Suprapubic skin (tissue), 4 donors: ENCODE measurements around the gene NANOGP8. TPM values are rescaled to one million over a fixed set of nuclear protein-coding genes. Genes with fewer than 3 reads are reported as not detected.

Experiments
- DNase-seq, 2 donors: peaks; one replicate each; pipeline ENCODE4 v3.0.0-alpha.2; 2019; ENCODE audit warnings: low spot score in 2 of 2
- H3K27ac ChIP-seq: fragments of 200-600 bp; sonication (generic); one replicate; pipeline ENCODE4 v1.5.1; 2019
- H3K27me3 ChIP-seq: fragments of 200-600 bp; sonication (generic); one replicate; pipeline ENCODE4 v1.5.1; 2019
- H3K36me3 ChIP-seq: fragments of 200-600 bp; sonication (generic); one replicate; pipeline ENCODE4 v1.5.1; 2019
- H3K4me1 ChIP-seq: fragments of 200-600 bp; sonication (generic); one replicate; pipeline ENCODE4 v1.5.1; 2019
- H3K4me3 ChIP-seq: fragments of 200-600 bp; sonication (generic); one replicate; pipeline ENCODE4 v1.5.1; 2019; ENCODE audit warnings: mild to moderate bottlenecking
- H3K9me3 ChIP-seq: fragments of 200-600 bp; sonication (generic); one replicate; pipeline ENCODE4 v1.5.1; 2019
- EP300 ChIP-seq: sonication (generic); formaldehyde crosslinking; IDR thresholded peaks from one replicate; pipeline ENCODE4 v1.6.1; 2017; ENCODE audit warnings: antibody characterized with exemption
- POLR2A ChIP-seq, 2 donors: fragments of 450-650 bp; IDR thresholded peaks; one replicate each; pipeline ENCODE4 v1.6.1; 2017; ENCODE audit warnings: antibody characterized with exemption in 2 of 2, mild to moderate bottlenecking in 2 of 2, moderate library complexity in 2 of 2
- POLR2AphosphoS5 ChIP-seq, 3 donors: sonication (generic); formaldehyde crosslinking; IDR thresholded peaks; one replicate each; pipeline ENCODE4 v1.6.1; 2017; ENCODE audit warnings: antibody characterized with exemption in 3 of 3
- WGBS: methylation state at CpG from one replicate; pipeline ENCODE4 v1.1.5; 2018; 5-methylcytosine and 5-hydroxymethylcytosine counted together
- total RNA-seq, 4 donors: library from RNA; depleted of rRNA; stranded (reverse); fragments of >200 nt; gene quantifications; one replicate each; pipeline ENCODE4 v1.1.0, GENCODE V29; 2016
- TF ChIP-seq, protein P1 (sequence below), 2 donors: fragments of 200-600 bp in 1 of 2; fragments of 450-650 bp in 1 of 2; sonication (generic) in 1 of 2; IDR thresholded peaks; one replicate each; pipeline ENCODE4 v1.5.1; 2016 to 2019; ENCODE audit warnings: antibody characterized with exemption in 2 of 2, mild to moderate bottlenecking in 1 of 2, moderate library complexity in 1 of 2

The NANOGP8 gene
- total RNA-seq, 4 donors from 2014 or later: 0.79 to 5.9 (median 2.1) TPM; not detected in 1

DNA sequence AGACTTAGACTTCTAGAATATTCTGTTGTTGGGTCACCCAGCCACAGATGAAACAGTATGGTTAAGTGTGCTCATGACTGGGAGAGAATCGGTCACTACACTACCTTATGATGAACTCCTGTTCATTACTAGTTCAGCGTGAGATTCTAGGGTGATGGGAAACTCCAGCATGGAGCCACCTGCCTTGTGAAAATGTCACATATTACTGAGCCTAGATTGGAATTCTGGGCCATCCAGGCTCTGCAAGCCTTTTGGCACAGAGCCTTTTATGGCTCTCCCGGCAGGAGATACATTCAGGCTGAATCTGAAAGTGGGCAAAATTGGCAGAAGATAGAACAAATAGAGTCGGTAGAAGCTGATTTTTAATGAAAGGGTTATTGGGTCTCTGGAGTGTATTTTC lies 19.0 kb downstream of the NANOGP8 start:
- 80% methylated on average over 4 of the region's 4 CpGs for WGBS
- no peaks in the 10 kb centered on the region for H3K27me3 ChIP-seq
- H3K9me3 ChIP-seq: no peaks in the 10 kb centered on the region
- H3K4me3 ChIP-seq: no peak overlapping the region
- DNase-seq: no peak
- H3K4me1 ChIP-seq: peaks cover 5% of the 10 kb centered on the region
- H3K36me3 ChIP-seq: no peaks in the 10 kb centered on the region
- TF ChIP-seq POLR2AphosphoS5 (IDR thresholded peaks at IDR 0.05): no peak
- no peak overlapping the region for H3K27ac ChIP-seq

DNA sequence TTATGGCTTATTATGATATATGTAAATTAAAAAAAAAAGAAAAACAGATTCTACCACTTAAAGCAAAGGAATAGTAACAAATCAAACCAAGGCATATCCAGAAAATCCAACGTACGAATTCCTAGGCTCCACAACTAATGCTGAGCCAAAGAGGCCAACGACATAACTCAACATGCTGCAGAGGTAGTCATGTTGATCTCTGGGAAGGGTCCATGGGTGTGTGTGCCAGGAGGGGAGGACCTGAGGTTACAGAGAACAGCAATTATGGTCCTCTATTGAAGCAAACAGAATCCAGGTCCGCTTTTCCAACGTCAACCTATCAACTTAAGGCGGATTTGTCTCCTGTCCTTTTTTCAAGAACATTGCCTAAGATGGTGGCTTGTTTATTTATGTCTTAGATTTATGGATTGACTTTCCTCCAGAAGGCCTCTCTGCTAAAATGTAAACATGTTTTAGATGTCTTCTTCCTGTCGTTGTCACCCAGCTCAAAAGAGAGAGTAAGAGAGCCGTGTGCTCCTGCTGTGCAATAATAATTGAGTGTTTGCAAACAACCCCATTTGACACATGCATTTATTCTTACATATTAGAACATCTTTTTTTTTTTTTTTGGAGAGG lies 20.4 kb downstream of the NANOGP8 start:
- Histone ChIP-seq H3K27ac (no peak overlapping the region), H3K27me3 (no peaks in the 10 kb centered on the region), H3K4me1 (peaks cover 8% of the 10 kb centered on the region), H3K4me3 (no peak overlapping the region), H3K9me3 (no peaks in the 10 kb centered on the region), H3K36me3 (no peaks in the 10 kb centered on the region)
- TF ChIP-seq POLR2AphosphoS5 (IDR thresholded peaks at IDR 0.05) (no peak), EP300 (no peak), POLR2A (IDR thresholded peaks at IDR 0.05) (no peak)
- TF ChIP-seq, protein P1, sequence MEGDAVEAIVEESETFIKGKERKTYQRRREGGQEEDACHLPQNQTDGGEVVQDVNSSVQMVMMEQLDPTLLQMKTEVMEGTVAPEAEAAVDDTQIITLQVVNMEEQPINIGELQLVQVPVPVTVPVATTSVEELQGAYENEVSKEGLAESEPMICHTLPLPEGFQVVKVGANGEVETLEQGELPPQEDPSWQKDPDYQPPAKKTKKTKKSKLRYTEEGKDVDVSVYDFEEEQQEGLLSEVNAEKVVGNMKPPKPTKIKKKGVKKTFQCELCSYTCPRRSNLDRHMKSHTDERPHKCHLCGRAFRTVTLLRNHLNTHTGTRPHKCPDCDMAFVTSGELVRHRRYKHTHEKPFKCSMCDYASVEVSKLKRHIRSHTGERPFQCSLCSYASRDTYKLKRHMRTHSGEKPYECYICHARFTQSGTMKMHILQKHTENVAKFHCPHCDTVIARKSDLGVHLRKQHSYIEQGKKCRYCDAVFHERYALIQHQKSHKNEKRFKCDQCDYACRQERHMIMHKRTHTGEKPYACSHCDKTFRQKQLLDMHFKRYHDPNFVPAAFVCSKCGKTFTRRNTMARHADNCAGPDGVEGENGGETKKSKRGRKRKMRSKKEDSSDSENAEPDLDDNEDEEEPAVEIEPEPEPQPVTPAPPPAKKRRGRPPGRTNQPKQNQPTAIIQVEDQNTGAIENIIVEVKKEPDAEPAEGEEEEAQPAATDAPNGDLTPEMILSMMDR (IDR thresholded peaks at IDR 0.05): no peak
- no peak for DNase-seq
- 81% methylated on average over 8 of the region's 8 CpGs for WGBS

DNA sequence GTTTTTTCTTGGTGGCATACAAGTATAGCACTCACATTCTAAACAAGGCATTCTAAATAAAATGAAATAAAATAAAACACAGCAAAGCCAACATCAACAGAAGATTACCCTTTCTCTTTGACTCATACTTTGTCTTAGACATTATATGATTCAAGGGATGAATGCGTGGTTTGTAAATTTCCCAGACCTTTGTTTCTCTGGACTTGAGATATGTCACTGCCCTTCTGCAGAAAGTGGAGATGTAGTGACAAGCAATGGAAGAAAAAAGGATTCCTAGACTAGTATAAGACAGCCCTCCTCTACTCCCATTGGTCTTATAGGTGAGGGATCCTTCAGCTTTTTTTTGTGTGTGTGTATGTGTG lies 22.4 kb downstream of the NANOGP8 start:
- no peak for DNase-seq
- TF ChIP-seq, protein P1 (IDR thresholded peaks at IDR 0.05): no peak
- TF ChIP-seq POLR2A (IDR thresholded peaks at IDR 0.05): no peak
- TF ChIP-seq EP300: no peak
- TF ChIP-seq POLR2AphosphoS5 (IDR thresholded peaks at IDR 0.05): no peak
- Histone ChIP-seq H3K36me3 (no peaks in the 10 kb centered on the region), H3K4me1 (peaks cover 8% of the 10 kb centered on the region), H3K9me3 (no peaks in the 10 kb centered on the region), H3K27me3 (no peaks in the 10 kb centered on the region), H3K27ac (no peak overlapping the region), H3K4me3 (no peak overlapping the region)
- WGBS: 94% methylated on average over 1 of the region's 1 CpG

DNA sequence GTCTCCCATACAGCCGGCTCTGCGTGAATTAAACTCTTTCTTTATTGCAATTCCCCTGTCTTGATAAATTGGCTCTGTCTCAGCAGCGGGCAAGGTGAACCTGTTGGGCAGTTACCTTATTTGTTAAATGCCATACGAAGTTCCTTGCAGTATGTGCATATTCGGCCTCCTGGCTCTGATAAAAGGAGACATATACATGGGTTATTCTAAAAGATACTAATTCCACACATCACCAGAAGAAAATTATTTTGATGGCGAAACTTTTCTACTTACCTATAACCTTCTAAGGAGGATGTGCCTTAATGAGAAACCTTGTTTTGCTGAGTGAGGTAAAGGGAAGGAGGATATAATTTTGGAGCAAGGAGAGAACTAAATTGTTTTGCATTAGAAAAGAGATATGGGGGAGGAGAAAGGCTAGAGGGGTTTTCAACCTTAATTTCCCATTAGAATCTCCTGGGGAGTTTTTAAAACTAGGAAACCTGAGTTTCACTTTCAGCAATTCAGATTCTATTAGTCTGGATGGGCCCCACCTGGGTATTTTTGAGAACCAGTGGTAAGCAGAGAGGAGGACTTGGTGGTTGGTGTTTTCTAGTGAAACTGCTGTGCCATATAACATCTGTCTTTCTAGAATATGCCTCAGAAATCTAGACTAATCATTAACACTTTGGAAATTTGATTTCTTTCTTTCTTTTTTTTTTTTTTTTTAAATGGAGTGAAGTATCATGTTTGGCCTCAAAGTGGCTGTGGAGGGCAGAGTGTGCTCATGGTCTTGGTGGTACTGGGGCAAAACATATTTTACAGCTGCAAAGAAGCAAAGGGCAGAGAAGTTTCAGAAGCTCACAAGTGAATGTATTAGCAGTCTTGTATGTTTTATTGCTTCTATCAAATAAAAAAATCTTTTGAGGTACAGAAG lies 23.0 kb downstream of the NANOGP8 start:
- no peak overlapping the region for H3K4me3 ChIP-seq
- H3K36me3 ChIP-seq: no peaks in the 10 kb centered on the region
- no peak overlapping the region for H3K27ac ChIP-seq
- no peaks in the 10 kb centered on the region for H3K9me3 ChIP-seq
- 55% methylated on average over 6 of the region's 6 CpGs for WGBS
- no peaks in the 10 kb centered on the region for H3K27me3 ChIP-seq
- DNase-seq: no peak
- H3K4me1 ChIP-seq: peaks cover 8% of the 10 kb centered on the region
- TF ChIP-seq POLR2AphosphoS5 (IDR thresholded peaks at IDR 0.05): no peak
- no peak for TF ChIP-seq POLR2A (IDR thresholded peaks at IDR 0.05)

DNA sequence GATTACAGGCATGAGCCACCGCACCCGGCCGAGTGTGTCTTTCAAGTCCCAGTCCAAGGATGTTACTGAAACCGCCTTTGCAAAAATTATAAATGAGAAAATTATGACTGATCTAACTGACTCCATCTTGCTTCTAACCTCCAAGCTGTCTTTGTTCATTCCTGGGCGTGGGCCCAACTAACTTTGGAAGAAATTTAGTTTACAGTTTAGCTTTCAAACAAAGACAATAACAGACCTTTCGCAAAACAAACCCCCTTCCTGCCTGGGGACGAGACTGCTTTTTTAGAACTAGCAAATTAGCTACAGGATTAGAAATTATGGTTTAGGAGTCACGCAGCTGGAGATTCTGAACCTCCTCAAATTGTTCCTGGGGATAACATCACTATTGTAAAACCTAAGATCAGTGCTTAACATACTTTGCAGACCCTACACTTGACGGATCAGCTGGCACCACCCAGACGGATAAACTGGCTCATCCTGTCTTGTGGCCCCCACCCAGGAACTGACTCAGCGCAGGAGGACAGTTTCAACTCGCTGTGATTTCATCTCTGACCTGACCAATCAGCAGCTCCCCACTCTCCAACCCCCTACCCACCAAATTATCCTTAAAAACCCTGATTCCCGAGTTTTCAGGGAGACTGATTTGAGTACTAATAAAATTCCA lies 23.8 kb downstream of the NANOGP8 start:
- H3K4me3 ChIP-seq: no peak overlapping the region
- no peak for DNase-seq
- TF ChIP-seq POLR2A (IDR thresholded peaks at IDR 0.05) (no peak), POLR2AphosphoS5 (IDR thresholded peaks at IDR 0.05) (no peak), EP300 (no peak)
- TF ChIP-seq, protein P1 (IDR thresholded peaks at IDR 0.05): no peak

DNA sequence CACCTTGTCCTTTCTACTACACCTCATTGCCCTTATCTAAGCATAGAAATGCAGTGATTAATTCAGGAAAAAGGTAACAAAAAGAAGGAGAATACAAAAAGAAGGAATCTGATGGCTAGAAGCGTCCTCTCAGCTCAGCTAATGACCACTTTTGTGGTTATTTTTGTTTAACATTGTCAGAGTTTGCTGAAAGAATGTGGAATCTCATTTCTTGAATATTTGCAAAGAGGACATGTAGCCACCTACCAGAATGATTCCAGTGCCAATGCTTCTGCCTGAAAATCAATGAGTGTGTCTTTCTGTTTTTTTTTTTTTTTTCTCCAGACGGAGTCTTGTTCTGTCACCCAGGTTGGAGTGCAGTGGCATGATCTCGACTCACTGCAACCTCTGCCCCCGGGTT lies 24.5 kb downstream of the NANOGP8 start:
- 81% methylated on average over 4 of the region's 4 CpGs for WGBS
- Histone ChIP-seq H3K36me3 (no peaks in the 10 kb centered on the region), H3K27ac (no peak overlapping the region)

More for the DNA sequence above, 23.8 kb downstream of the NANOGP8 start:
- WGBS: 37% methylated on average over 13 of the region's 13 CpGs
- Histone ChIP-seq H3K9me3 (no peaks in the 10 kb centered on the region), H3K27me3 (no peaks in the 10 kb centered on the region), H3K36me3 (no peaks in the 10 kb centered on the region), H3K27ac (no peak overlapping the region), H3K4me1 (peaks cover 8% of the 10 kb centered on the region)

More for the DNA sequence above, 24.5 kb downstream of the NANOGP8 start:
- Histone ChIP-seq H3K9me3 (no peaks in the 10 kb centered on the region), H3K4me3 (no peak overlapping the region), H3K27me3 (no peaks in the 10 kb centered on the region), H3K4me1 (peaks cover 8% of the 10 kb centered on the region)
- TF ChIP-seq, protein P1 (IDR thresholded peaks at IDR 0.05): no peak
- TF ChIP-seq EP300 (no peak), POLR2A (IDR thresholded peaks at IDR 0.05) (no peak), POLR2AphosphoS5 (IDR thresholded peaks at IDR 0.05) (no peak)
- DNase-seq: no peak
